D721Med (cell line): ENCODE results near the gene BLTP3A.
A peak's percentile ranks its signal among the peaks of the same experiment; 100 is the strongest.
"Not testable (repeated sequence)": the region's sequence is repeated elsewhere in the genome, so short reads cannot be mapped to it uniquely, and the experiment has no call there.

Experiments used
- DNase-seq: peaks from one replicate; pipeline ENCODE4 v3.0.0; 2011; ENCODE audit warnings: low spot score; ENCODE audit not compliant: insufficient read length
- FAIRE-seq: peaks from 2 replicates; lab custom pipeline; 2011; peaks lifted over from hg19 to GRCh38; lab: Jason Lieb, UNC
- CTCF ChIP-seq: IDR thresholded peaks from 2 replicates; pipeline ENCODE4 v1.5.1; 2012; ENCODE audit warnings: mild to moderate bottlenecking, control low read depth; ENCODE audit not compliant: insufficient read depth; ENCODE audit errors: missing control alignments

BLTP3A gene

GRCh38 chr6:34746104-34746846 is 45.6 kb upstream of the BLTP3A start:
- FAIRE-seq (no peak), DNase-seq (no peak)
- no peak for TF ChIP-seq CTCF

GRCh38 chr6:34748757-34749156 is 43.1 kb upstream of the BLTP3A start:
- DNase-seq: no peak
- no peak for FAIRE-seq
- TF ChIP-seq CTCF: no peak

GRCh38 chr6:34756513-34756856 is 35.4 kb upstream of the BLTP3A start:
- DNase-seq, FAIRE-seq: not testable (repeated sequence)
- peak; percentile 36 for TF ChIP-seq CTCF

GRCh38 chr6:34757687-34758274 is 34.1 kb upstream of the BLTP3A start:
- FAIRE-seq (no peak), DNase-seq (no peak)
- TF ChIP-seq CTCF: no peak

- FAIRE-seq: no peak
- TF ChIP-seq CTCF: no peak
- no peak for DNase-seq
Observed at GRCh38 chr6:34760108-34760507, 31.8 kb upstream of the BLTP3A start.

- FAIRE-seq, DNase-seq: not testable (repeated sequence)
Observed at GRCh38 chr6:34761681-34762080, 30.2 kb upstream of the BLTP3A start.

- no peak for DNase-seq
Observed at GRCh38 chr6:34768148-34768547, 23.7 kb upstream of the BLTP3A start.

More at GRCh38 chr6:34768148-34768547, 23.7 kb upstream of the BLTP3A start:
- no peak for TF ChIP-seq CTCF
- no peak for FAIRE-seq
